Keratinocyte (primary cell): ENCODE measurements around the gene RNF169. TPM values are rescaled to one million over a fixed set of nuclear protein-coding genes. Genes with fewer than 3 reads are reported as not detected.

ENCODE experiments used
- DNase-seq: peaks from one replicate; pipeline ENCODE4 v3.0.0-alpha.2; 2011; ENCODE audit warnings: low read depth, missing footprints, low spot score
- FAIRE-seq: peaks from 2 replicates; lab custom pipeline; 2011; peaks lifted over from hg19 to GRCh38; lab: Jason Lieb, UNC
- H2AFZ ChIP-seq: 2 replicates; pipeline ENCODE4 v1.6.0; 2012; ENCODE audit warnings: low read length, control low read depth, inconsistent platforms; ENCODE audit not compliant: control insufficient read depth
- H3K27ac ChIP-seq: 2 replicates; pipeline ENCODE4 v1.5.1; 2011; ENCODE audit warnings: low read length; ENCODE audit not compliant: control insufficient read depth, insufficient read depth
- H3K27me3 ChIP-seq: 3 replicates; pipeline ENCODE4 v1.6.0; 2011; ENCODE audit warnings: low read length; ENCODE audit not compliant: control insufficient read depth, insufficient read depth; ENCODE audit errors: extremely low read depth
- H3K36me3 ChIP-seq, 2 experiments: 2 replicates in 1 of 2; 3 replicates in 1 of 2; pipeline ENCODE4 v1.5.1; 2011; ENCODE audit warnings: low read length in 2 of 2, mild to moderate bottlenecking in 1 of 2; ENCODE audit not compliant: control insufficient read depth in 2 of 2, insufficient read depth in 2 of 2; ENCODE audit errors: extremely low read depth in 1 of 2
- H3K4me1 ChIP-seq: 3 replicates; pipeline ENCODE4 v1.5.1; 2011; ENCODE audit warnings: low read length; ENCODE audit not compliant: control insufficient read depth, insufficient read depth; ENCODE audit errors: extremely low read depth
- H3K4me2 ChIP-seq: 3 replicates; pipeline ENCODE4 v1.6.0; 2011; ENCODE audit warnings: low read depth, low read length; ENCODE audit not compliant: control insufficient read depth, insufficient read depth; ENCODE audit errors: extremely low read depth
- H3K4me3 ChIP-seq, 3 experiments: fragments of 200-600 bp in 1 of 3; sonication (generic) in 1 of 3; 2 replicates in 2 of 3; 3 replicates in 1 of 3; pipeline ENCODE4 v1.5.1; 2011 to 2016; ENCODE audit warnings: low read length in 3 of 3, mild to moderate bottlenecking in 3 of 3, control low read depth in 2 of 3, inconsistent platforms in 1 of 3, low read depth in 1 of 3, mixed read lengths in 1 of 3, mixed run types in 1 of 3, moderate library complexity in 1 of 3; ENCODE audit not compliant: control insufficient read depth in 2 of 3, insufficient read depth in 2 of 3; ENCODE audit errors: extremely low read depth in 1 of 3
- H3K79me2 ChIP-seq: 2 replicates; pipeline ENCODE4 v1.6.0; 2012; ENCODE audit warnings: low read length; ENCODE audit not compliant: control insufficient read depth, insufficient read depth
- H3K9ac ChIP-seq: 3 replicates; pipeline ENCODE4 v1.6.0; 2011; ENCODE audit warnings: low read length; ENCODE audit not compliant: control insufficient read depth, insufficient read depth; ENCODE audit errors: extremely low read depth
- H3K9me1 ChIP-seq: 3 replicates; pipeline ENCODE4 v1.6.0; 2011; ENCODE audit warnings: low read length; ENCODE audit not compliant: control insufficient read depth, insufficient read depth; ENCODE audit errors: extremely low read depth
- H3K9me3 ChIP-seq: 2 replicates; pipeline ENCODE4 v1.5.1; 2012; ENCODE audit warnings: low read depth, low read length; ENCODE audit not compliant: control insufficient read depth
- H4K20me1 ChIP-seq: 3 replicates; pipeline ENCODE4 v1.6.0; 2011; ENCODE audit warnings: low read length; ENCODE audit not compliant: control insufficient read depth, insufficient read depth; ENCODE audit errors: extremely low read depth
- CTCF ChIP-seq, 3 experiments: IDR thresholded peaks in 1 of 3; conservative IDR thresholded peaks in 1 of 3; optimal IDR thresholded peaks in 1 of 3; 2 replicates in 2 of 3; 3 replicates in 1 of 3; pipeline versions ENCODE3 to v1.5.1; 2011; ENCODE audit warnings: low read length in 3 of 3, mild to moderate bottlenecking in 3 of 3, moderate library complexity in 2 of 3, control low read depth in 1 of 3, inconsistent platforms in 1 of 3; ENCODE audit not compliant: insufficient read depth in 2 of 3; ENCODE audit errors: extremely low read depth in 1 of 3
- EZH2 ChIP-seq: IDR thresholded peaks from one replicate; pipeline ENCODE4 v1.6.1; 2012; ENCODE audit warnings: inconsistent platforms, mild to moderate bottlenecking, low read length, moderate library complexity
- dilution Hi-C: fragments of 300-500 bp; cut with MboI; formaldehyde crosslinking; loops from one replicate; pipeline ENCODE4 v1.7.0; 2020; ENCODE audit warnings: low sequenced_read_pairs; ENCODE audit not compliant: extremely low pct_ligation_motif_present
- polyA plus RNA-seq, 5 experiments: library from polyadenylated mRNA; depleted of rRNA in 3 of 5; stranded (reverse) in 3 of 5; stranded (forward) in 1 of 5; unstranded in 1 of 5; fragments of >200 nt; gene quantifications; 1 replicate in 1 of 5; 2 replicates in 3 of 5; 3 replicates in 1 of 5; pipeline versions ENCODE4 v1.2.1 to v1.2.3, GENCODE V29; 2011 to 2012; ENCODE audit warnings: missing spikeins in 2 of 5, low read depth in 1 of 5, low replicate concordance in 1 of 5

Gene RNF169
- polyA plus RNA-seq, 1 donor (not counting 4 experiments of a cell fraction or from before 2014, with no cell fraction given), result 8.9 TPM

GRCh38 chr11:74771139-74771538 is 22.5 kb downstream of the RNF169 start:
- Histone ChIP-seq H3K79me2 (peaks cover 75% of the 10 kb centered on the region), H3K27ac (no peak overlapping the region), H3K9me3 (no peaks in the 10 kb centered on the region), H3K27me3 (no peaks in the 10 kb centered on the region), H3K4me3 (no peak overlapping the region), H2AFZ (no peak overlapping the region), H3K4me2 (no peak overlapping the region), H3K9me1 (no peaks in the 10 kb centered on the region), H4K20me1 (peaks cover 3% of the 10 kb centered on the region), H3K4me1 (peaks cover 13% of the 10 kb centered on the region), H3K9ac (no peak overlapping the region), H3K36me3 (no peaks in the 10 kb centered on the region)
- dilution Hi-C loops, result no loop called here
- FAIRE-seq (no peak), DNase-seq (no peak)
- TF ChIP-seq CTCF (optimal IDR thresholded peaks at IDR 0.05 in 1 of 3, IDR thresholded peaks at IDR 0.05 in 1 of 3, conservative IDR thresholded peaks at IDR 0.05 in 1 of 3; ENCODE audit: extremely low read depth in 1 of 3, insufficient read depth in 2 of 3, low read length in 3 of 3), result no peak
- TF ChIP-seq EZH2, result no peak

GRCh38 chr11:74773476-74773875 is 24.8 kb downstream of the RNF169 start:
- DNase-seq (no peak), FAIRE-seq (no peak)
- no peaks in the 10 kb centered on the region for H3K9me3 ChIP-seq
- H3K79me2 ChIP-seq, result peaks cover 80% of the 10 kb centered on the region
- no peak overlapping the region for H2AFZ ChIP-seq
- peaks cover 7% of the 10 kb centered on the region for H3K4me1 ChIP-seq
- H4K20me1 ChIP-seq, result peaks cover 3% of the 10 kb centered on the region
- H3K9me1 ChIP-seq, result no peaks in the 10 kb centered on the region
- no peak overlapping the region for H3K27ac ChIP-seq
- H3K27me3 ChIP-seq, result no peaks in the 10 kb centered on the region
- TF ChIP-seq EZH2 (no peak), CTCF (optimal IDR thresholded peaks at IDR 0.05 in 1 of 3, IDR thresholded peaks at IDR 0.05 in 1 of 3, conservative IDR thresholded peaks at IDR 0.05 in 1 of 3; ENCODE audit: extremely low read depth in 1 of 3, insufficient read depth in 2 of 3, low read length in 3 of 3) (no peak)
- H3K9ac ChIP-seq, result no peak overlapping the region
- H3K4me2 ChIP-seq, result no peak overlapping the region
- dilution Hi-C loops, result no loop called here
- no peak overlapping the region for H3K4me3 ChIP-seq
- no peaks in the 10 kb centered on the region for H3K36me3 ChIP-seq
